Pancreas (tissue), 10 donors: ENCODE results near the gene SCIMP. TPM values are rescaled to one million over a fixed set of nuclear protein-coding genes. Genes with fewer than 3 reads are reported as not detected.

ENCODE experiments used
- ATAC-seq, 4 donors: fragments of 200-7000 bp; cut with Tn5 transposase; one replicate each; pipeline versions ENCODE4 v1.8.0 to v1.9.1; 2020; ENCODE audit warnings: mild to moderate bottlenecking in 4 of 4, moderate library complexity in 4 of 4
- DNase-seq, 6 donors: peaks; one replicate each; pipeline ENCODE4 v3.0.0-alpha.2; 2020
- FAIRE-seq: peaks from 2 replicates; lab custom pipeline; 2012; peaks lifted over from hg19 to GRCh38; lab: Jason Lieb, UNC
- H3K27ac ChIP-seq, 4 donors: fragments of 200-600 bp; sonication (generic); 1 replicate in 3 of 4; 2 replicates in 1 of 4; pipeline versions ENCODE4 v1.5.0 to v1.8.0; 2020
- H3K27me3 ChIP-seq, 4 donors: fragments of 200-600 bp; one replicate each; pipeline ENCODE4 v1.8.0; 2021
- H3K36me3 ChIP-seq, 3 donors: fragments of 200-600 bp; sonication (generic) in 1 of 3; one replicate each; pipeline versions ENCODE4 v1.5.0 to v1.8.0; 2020 to 2021
- H3K4me1 ChIP-seq, 3 donors: fragments of 200-600 bp; one replicate each; pipeline ENCODE4 v1.8.0; 2021
- H3K4me3 ChIP-seq, 4 donors: fragments of 200-600 bp; sonication (generic) in 2 of 4; one replicate each; pipeline versions ENCODE4 v1.5.0 to v1.8.0; 2020 to 2021
- H3K9me3 ChIP-seq, 4 donors: fragments of 200-600 bp; one replicate each; pipeline ENCODE4 v1.8.0; 2021
- WGBS, 2 donors: extraction: QIAGEN DNeasy Blood & Tissue Kit; methylation state at CpG; one replicate each; pipeline ENCODE4 v1.1.7; 2013; 5-methylcytosine and 5-hydroxymethylcytosine counted together
- intact Hi-C, 3 donors: fragments of 100-400 bp; cut with DNase I; formaldehyde crosslinking; loops; one replicate each; pipeline versions ENCODE4 v1.11.1 to v1.14.2; 2022
- polyA plus RNA-seq, 2 donors: library from polyadenylated mRNA; stranded (reverse); fragments of 200-250 nt; gene quantifications; one replicate each; pipeline ENCODE4 v1.2.3, GENCODE V29; 2013
- total RNA-seq, 6 donors: library from RNA; stranded (reverse); fragmentation: NEBNext Ultra II Directional in 4 of 6; extraction: Animal tissue kit (Norgen Biotek cat#: 25700) in 4 of 6; gene quantifications; one replicate each; pipeline versions ENCODE4 v1.2.1 to v1.2.4, GENCODE V29; 2021 to 2023
- TF ChIP-seq, protein P1 (sequence below), 4 donors: fragments of 200-600 bp; sonication (generic) in 3 of 4; IDR thresholded peaks; one replicate each; pipeline versions ENCODE4 v1.5.0 to v1.8.0; 2021; ENCODE audit warnings: antibody characterized with exemption in 4 of 4
- donor health status: healthy with polysubstance abuse.
- donor health status: DM: no; HTN: no; CAD: no; lungs with moderate emphysema.
- donor health status: DM: no; HTN: no; CAD: no.
- donor health status: control.
- donor health status: control.
- donor health status: Bipolar disorder and iron deficiency.
- donor health status: DM: yes; HTN: yes; CAD: no.
- donor health status: DM: no; HTN: no; CAD: no.
- donor health status: DM: no; HTN: no; CAD: no.
- donor health status: DM: yes; HTN: yes; CAD: no.

SCIMP gene
- total and polyA plus RNA-seq, 8 donors, result 0.07 to 4.4 (median 0.66) TPM

DNA sequence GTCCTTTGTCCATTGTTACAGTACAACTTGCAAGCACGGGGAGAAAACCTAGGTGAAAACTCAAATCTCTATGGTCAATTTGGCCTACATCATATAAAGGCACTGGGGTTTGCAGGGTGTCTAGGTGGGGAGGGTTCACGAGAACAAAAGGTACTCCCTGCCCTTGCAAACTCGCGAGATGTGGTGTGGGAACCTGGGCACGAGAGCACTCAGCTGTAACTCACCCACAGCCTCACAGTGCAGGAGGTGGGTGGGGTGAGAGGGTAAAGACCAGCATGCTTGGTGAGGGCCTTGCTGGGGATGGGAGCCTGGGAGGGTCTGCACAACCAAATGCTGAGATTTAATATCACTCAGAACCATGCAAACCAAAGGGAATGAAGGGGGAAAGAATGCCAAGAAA is 24.6 kb downstream of the SCIMP start:
- intact Hi-C loops, result no loop called here
- Histone ChIP-seq H3K4me3 (no peak overlapping the region), H3K27me3 (no peaks in the 10 kb centered on the region), H3K9me3 (no peaks in the 10 kb centered on the region), H3K36me3 (peaks cover 0 to 3% (median 0%) of the 10 kb centered on the region in 3 donors), H3K4me1 (no peaks in the 10 kb centered on the region), H3K27ac (no peak overlapping the region)
- TF ChIP-seq, protein P1, sequence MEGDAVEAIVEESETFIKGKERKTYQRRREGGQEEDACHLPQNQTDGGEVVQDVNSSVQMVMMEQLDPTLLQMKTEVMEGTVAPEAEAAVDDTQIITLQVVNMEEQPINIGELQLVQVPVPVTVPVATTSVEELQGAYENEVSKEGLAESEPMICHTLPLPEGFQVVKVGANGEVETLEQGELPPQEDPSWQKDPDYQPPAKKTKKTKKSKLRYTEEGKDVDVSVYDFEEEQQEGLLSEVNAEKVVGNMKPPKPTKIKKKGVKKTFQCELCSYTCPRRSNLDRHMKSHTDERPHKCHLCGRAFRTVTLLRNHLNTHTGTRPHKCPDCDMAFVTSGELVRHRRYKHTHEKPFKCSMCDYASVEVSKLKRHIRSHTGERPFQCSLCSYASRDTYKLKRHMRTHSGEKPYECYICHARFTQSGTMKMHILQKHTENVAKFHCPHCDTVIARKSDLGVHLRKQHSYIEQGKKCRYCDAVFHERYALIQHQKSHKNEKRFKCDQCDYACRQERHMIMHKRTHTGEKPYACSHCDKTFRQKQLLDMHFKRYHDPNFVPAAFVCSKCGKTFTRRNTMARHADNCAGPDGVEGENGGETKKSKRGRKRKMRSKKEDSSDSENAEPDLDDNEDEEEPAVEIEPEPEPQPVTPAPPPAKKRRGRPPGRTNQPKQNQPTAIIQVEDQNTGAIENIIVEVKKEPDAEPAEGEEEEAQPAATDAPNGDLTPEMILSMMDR (IDR thresholded peaks at IDR 0.05), result no peak
- ATAC-seq (no peak), DNase-seq (no peak), FAIRE-seq (no peak)
- WGBS, 2 donors, result 85 to 86% methylated on average over 5 of the region's 5 CpGs

DNA sequence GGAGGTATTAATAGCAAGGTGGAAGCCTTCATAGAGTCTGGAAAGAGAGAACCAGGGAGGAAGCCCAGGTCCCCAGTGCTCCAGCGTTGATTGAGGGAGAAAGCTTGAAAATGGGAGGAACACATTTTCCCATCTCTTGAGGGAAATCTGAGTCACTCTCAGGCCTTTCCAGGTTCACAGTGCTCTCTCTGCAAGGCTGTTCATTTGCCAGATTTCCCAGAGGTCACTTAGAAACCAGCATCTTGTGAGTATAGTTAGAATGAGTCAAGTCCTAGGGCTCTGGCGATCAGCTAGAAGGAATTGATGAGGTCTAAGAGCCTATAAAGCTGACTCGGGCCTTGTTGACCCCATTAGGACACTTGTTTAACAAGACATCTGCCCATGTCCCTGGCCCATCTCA is 25.3 kb downstream of the SCIMP start:
- H3K4me3 ChIP-seq, result no peak overlapping the region
- no peak for DNase-seq
- no peaks in the 10 kb centered on the region for H3K9me3 ChIP-seq
- H3K27me3 ChIP-seq, result no peaks in the 10 kb centered on the region
- TF ChIP-seq, protein P1 (IDR thresholded peaks at IDR 0.05), result no peak
- peaks cover 0 to 3% (median 0%) of the 10 kb centered on the region in 3 donors for H3K36me3 ChIP-seq
- no peak for ATAC-seq
- intact Hi-C loops, result no loop called here
- WGBS, 2 donors, result 87 to 93% methylated on average over 3 of the region's 3 CpGs
- no peak overlapping the region for H3K27ac ChIP-seq
- no peak for FAIRE-seq
- no peaks in the 10 kb centered on the region for H3K4me1 ChIP-seq

DNA sequence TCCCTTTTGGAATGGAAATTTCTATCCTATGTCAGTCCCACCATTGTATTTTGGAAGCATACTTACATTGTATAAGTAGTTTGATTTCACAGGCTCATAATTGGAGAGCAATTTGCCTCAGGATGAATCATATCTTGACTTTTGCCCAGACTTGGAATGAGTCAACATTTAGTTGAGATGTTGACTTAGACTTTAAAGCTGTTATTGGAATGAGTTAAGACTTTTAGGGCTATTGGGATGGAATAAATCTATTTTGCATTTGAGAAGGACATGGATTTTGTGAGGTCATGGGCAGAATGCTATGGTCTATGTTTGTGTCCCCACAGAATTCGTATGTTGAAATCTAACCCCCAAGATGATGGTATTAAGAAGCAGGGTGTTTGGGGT is 30.8 kb downstream of the SCIMP start:
- WGBS, 2 donors, result 95 to 100% methylated on average over 1 of the region's 1 CpG
- ATAC-seq, result no peak
- Histone ChIP-seq H3K4me3 (no peak overlapping the region), H3K9me3 (no peaks in the 10 kb centered on the region), H3K4me1 (no peaks in the 10 kb centered on the region), H3K27me3 (no peaks in the 10 kb centered on the region), H3K27ac (no peak overlapping the region), H3K36me3 (no peaks in the 10 kb centered on the region)
- no peak for FAIRE-seq
- intact Hi-C loops, result no loop called here
- DNase-seq, result no peak
- TF ChIP-seq, protein P1 (IDR thresholded peaks at IDR 0.05), result no peak

DNA sequence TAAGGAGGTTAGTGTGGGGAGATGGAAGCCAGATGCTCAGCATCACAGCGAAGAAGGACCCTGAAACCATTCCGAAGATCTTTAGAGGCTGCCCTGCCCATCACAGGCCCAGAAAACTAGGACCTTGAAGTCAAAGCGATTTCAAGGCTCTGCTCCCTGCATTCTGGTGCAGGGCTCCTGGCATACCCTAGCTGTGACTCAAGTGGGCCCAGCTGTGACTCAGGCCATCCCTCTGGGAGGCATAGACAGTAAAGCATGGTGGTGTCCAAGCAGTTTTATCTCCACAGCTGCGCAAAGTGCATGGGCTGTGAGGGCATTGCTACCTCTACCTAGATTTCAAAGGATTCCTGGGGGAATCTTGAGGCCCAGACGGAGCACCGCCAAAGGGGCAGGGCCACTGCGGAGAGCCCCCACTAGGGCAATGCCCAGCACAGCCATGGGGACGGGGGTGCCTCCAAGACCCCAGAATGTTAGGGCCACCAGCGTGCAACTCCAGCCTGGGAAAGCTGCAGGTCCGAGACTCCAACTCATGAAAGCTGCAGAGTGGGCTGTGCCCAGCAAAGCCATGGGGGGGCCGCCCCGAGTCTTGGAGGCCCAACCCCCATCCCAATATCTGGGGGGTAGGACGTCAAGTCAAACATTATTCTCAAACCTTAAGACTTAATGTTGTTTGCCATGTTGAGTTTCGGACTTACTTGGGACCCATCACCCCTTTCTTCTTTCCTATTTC is 31.3 kb downstream of the SCIMP start:
- FAIRE-seq (no peak), ATAC-seq (no peak), DNase-seq (no peak)
- WGBS, 2 donors, result 95% methylated on average over 14 of the region's 14 CpGs
- Histone ChIP-seq H3K4me1 (no peaks in the 10 kb centered on the region), H3K36me3 (no peaks in the 10 kb centered on the region), H3K9me3 (no peaks in the 10 kb centered on the region), H3K27me3 (no peaks in the 10 kb centered on the region), H3K27ac (no peak overlapping the region), H3K4me3 (no peak overlapping the region)
- TF ChIP-seq, protein P1 (IDR thresholded peaks at IDR 0.05), result no peak
- intact Hi-C loops, result no loop called here

DNA sequence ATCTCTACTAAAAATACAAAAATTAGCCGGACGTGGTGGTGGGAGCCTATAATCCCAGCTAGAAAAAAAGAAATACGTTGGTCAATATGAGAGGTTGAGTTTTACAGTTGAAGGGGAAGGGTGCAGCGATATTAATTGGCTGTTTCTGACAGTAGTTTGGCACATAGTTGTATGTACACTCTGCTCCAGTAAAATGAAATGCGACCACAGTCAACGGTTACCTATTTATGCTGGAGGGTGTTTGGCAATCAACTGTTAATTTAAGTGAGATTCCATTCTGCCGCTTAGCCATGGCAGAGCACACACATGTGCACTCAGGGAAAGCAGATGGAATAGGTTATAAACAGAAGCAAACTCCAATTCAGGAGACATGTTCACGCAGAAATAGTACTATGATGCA is 33.6 kb downstream of the SCIMP start:
- no peaks in the 10 kb centered on the region for H3K4me1 ChIP-seq
- DNase-seq (no peak), ATAC-seq (no peak), FAIRE-seq (no peak)
- no peak overlapping the region for H3K4me3 ChIP-seq
- no peaks in the 10 kb centered on the region for H3K9me3 ChIP-seq
- no peak overlapping the region for H3K27ac ChIP-seq
- no peaks in the 10 kb centered on the region for H3K27me3 ChIP-seq
- WGBS, 2 donors, result 89 to 93% methylated on average over 8 of the region's 8 CpGs
- TF ChIP-seq, protein P1 (IDR thresholded peaks at IDR 0.05), result no peak
- intact Hi-C loops, result no loop called here
- no peaks in the 10 kb centered on the region for H3K36me3 ChIP-seq
